ENCODE measurements around the gene MRPL51. TPM values are rescaled to one million over a fixed set of nuclear protein-coding genes. Genes with fewer than 3 reads are reported as not detected.
"Not testable (repeated sequence)": the region's sequence is repeated elsewhere in the genome, so short reads cannot be mapped to it uniquely, and the experiment has no call there.

Gene MRPL51
- total and polyA plus RNA-seq, 2 donors (not counting 3 experiments of a cell fraction or from before 2014, with no cell fraction given): 147 to 273 TPM

DNA sequence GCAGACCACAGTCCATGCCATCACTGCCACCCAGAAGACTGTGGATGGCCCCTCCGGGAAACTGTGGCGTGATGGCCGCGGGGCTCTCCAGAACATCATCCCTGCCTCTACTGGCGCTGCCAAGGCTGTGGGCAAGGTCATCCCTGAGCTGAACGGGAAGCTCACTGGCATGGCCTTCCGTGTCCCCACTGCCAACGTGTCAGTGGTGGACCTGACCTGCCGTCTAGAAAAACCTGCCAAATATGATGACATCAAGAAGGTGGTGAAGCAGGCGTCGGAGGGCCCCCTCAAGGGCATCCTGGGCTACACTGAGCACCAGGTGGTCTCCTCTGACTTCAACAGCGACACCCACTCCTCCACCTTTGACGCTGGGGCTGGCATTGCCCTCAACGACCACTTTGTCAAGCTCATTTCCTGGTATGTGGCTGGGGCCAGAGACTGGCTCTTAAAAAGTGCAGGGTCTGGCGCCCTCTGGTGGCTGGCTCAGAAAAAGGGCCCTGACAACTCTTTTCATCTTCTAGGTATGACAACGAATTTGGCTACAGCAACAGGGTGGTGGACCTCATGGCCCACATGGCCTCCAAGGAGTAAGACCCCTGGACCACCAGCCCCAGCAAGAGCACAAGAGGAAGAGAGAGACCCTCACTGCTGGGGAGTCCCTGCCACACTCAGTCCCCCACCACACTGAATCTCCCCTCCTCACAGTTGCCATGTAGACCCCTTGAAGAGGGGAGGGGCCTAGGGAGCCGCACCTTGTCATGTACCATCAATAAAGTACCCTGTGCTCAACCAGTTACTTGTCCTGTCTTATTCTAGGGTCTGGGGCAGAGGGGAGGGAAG lies 44.7 kb upstream of the MRPL51 start:
- H2AFZ ChIP-seq (ENCODE audit: low read depth, low read length); H3K9ac ChIP-seq (replicated peaks; ENCODE audit: extremely low read depth, insufficient read depth, low read length); dilution Hi-C loops (cut with MboI; ENCODE audit: extremely low pct_ligation_motif_present, low sequenced_read_pairs); H4K20me1 ChIP-seq (replicated peaks; ENCODE audit: control insufficient read depth, extremely low read depth, insufficient read depth, low read length); H3K9me3 ChIP-seq (replicated peaks; ENCODE audit: control insufficient read depth, insufficient read depth, low read length); H3K27me3 ChIP-seq (ENCODE audit: control insufficient read depth in 2 of 2, insufficient read depth in 2 of 2, low read length in 2 of 2); H3K27ac ChIP-seq (ENCODE audit: insufficient read depth, low read depth, low read length); H3K9me1 ChIP-seq (replicated peaks; ENCODE audit: control insufficient read depth, extremely low read depth, insufficient read depth, low read length); H3K4me2 ChIP-seq (ENCODE audit: insufficient read depth, low read length); H3K4me3 ChIP-seq (replicated peaks in 1 of 3; ENCODE audit: insufficient read depth in 1 of 3, low read depth in 1 of 3, low read length in 3 of 3): not testable (repeated sequence)
- CTCF ChIA-PET: interaction anchor here (0.6 to 7.0 kb wide), 32 partner anchors 8 to 410 kb away, joined by 3 to 145 read pairs (median 5); partner anchors contain the start of genes IFFO1, LTBR, MRPL51 and NOP2
- Histone ChIP-seq H3K36me3 (ENCODE audit: control insufficient read depth in 2 of 2, extremely low read depth in 1 of 2, insufficient read depth in 2 of 2, low read length in 2 of 2) (peaks cover 16 to 28% of the 10 kb centered on the region in 2 experiments), H3K79me2 (ENCODE audit: control insufficient read depth, insufficient read depth, low read length) (peaks cover 31% of the 10 kb centered on the region), H3K4me1 (ENCODE audit: control insufficient read depth, extremely low read depth, insufficient read depth, low read length) (peaks cover 43% of the 10 kb centered on the region)
- POLR2A ChIA-PET: interaction anchor here (0.9 to 1.5 kb wide), 2 partner anchors 12 to 68 kb away, joined by 3 to 4 read pairs; partner anchors contain the start of gene VAMP1
- BruUV-seq (replicated peaks): TSS peak; percentile 53
- intact Hi-C loops (cut with micrococcal nuclease): loop anchor here (1.0 kb wide), 2 partner anchors 72 to 114 kb away; no protein-coding TSS in a partner anchor
- FAIRE-seq (peak; percentile 86), DNase-seq (ENCODE audit: low read depth, low spot score) (peak; percentile 67)
- TF ChIP-seq, protein P1, sequence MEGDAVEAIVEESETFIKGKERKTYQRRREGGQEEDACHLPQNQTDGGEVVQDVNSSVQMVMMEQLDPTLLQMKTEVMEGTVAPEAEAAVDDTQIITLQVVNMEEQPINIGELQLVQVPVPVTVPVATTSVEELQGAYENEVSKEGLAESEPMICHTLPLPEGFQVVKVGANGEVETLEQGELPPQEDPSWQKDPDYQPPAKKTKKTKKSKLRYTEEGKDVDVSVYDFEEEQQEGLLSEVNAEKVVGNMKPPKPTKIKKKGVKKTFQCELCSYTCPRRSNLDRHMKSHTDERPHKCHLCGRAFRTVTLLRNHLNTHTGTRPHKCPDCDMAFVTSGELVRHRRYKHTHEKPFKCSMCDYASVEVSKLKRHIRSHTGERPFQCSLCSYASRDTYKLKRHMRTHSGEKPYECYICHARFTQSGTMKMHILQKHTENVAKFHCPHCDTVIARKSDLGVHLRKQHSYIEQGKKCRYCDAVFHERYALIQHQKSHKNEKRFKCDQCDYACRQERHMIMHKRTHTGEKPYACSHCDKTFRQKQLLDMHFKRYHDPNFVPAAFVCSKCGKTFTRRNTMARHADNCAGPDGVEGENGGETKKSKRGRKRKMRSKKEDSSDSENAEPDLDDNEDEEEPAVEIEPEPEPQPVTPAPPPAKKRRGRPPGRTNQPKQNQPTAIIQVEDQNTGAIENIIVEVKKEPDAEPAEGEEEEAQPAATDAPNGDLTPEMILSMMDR (IDR thresholded peaks at IDR 0.05; ENCODE audit: extremely low read depth in 1 of 2, insufficient read depth in 1 of 2, low read depth in 1 of 2, low read length in 2 of 2): peak; percentile 67 to 79
- TF ChIP-seq POLR2AphosphoS5 (IDR thresholded peaks at IDR 0.05; ENCODE audit: insufficient read depth, low read depth, low read length): peak; percentile 13

Data from endothelial cell of umbilical vein (primary cell).